IMR-90 (cell line): ENCODE results near the gene DLX3. TPM values are rescaled to one million over a fixed set of nuclear protein-coding genes. Genes with fewer than 3 reads are reported as not detected.

Experiments used
- ATAC-seq: fragments of 200-7000 bp; cut with Tn5 transposase; 2 replicates; pipeline ENCODE4 v1.9.1; 2020; ENCODE audit warnings: low read depth, mild to moderate bottlenecking, moderate library complexity
- BruUV-seq: library from RNA; stranded (reverse); fragments of 400-500 nt; replicated peaks from 2 replicates; lab custom pipeline; 2021; lab: Mats Ljungman, UMichigan
- CTCF ChIA-PET: fragments of 300-600 bp; formaldehyde crosslinking; extraction: SDS; loops from one replicate; lab custom pipeline; 2021; ENCODE audit warnings: antibody characterized with exemption; lab: Yijun Ruan, JAX
- POLR2A ChIA-PET: fragments of 300-600 bp; sonication (Branson Sonifier 250); formaldehyde crosslinking; loops from one replicate; lab custom pipeline; 2022; ENCODE audit warnings: antibody characterized with exemption; ENCODE audit not compliant: unreplicated experiment; lab: Charles Lee
- DNase-seq: peaks from one replicate; pipeline ENCODE4 v3.0.0; 2013
- H2AFZ ChIP-seq: replicated peaks from 2 replicates; pipeline ENCODE3; 2013; ENCODE audit warnings: low read length, mild to moderate bottlenecking; ENCODE audit not compliant: poor library complexity
- H2AK5ac ChIP-seq: 2 replicates; pipeline ENCODE4 v1.6.1; 2013; ENCODE audit warnings: low read depth, low read length, inconsistent platforms
- H2AK9ac ChIP-seq: replicated peaks from 2 replicates; pipeline ENCODE3; 2013; ENCODE audit warnings: mild to moderate bottlenecking, low read depth, low read length, moderate library complexity; ENCODE audit not compliant: poor library complexity
- H2BK120ac ChIP-seq: 2 replicates; pipeline ENCODE4 v1.6.1; 2013; ENCODE audit warnings: low read depth, low read length, inconsistent platforms
- H2BK15ac ChIP-seq: 3 replicates; pipeline ENCODE4 v1.6.1; 2013; ENCODE audit warnings: low read depth, low read length, inconsistent platforms
- H2BK20ac ChIP-seq: 2 replicates; pipeline ENCODE4 v1.6.1; 2013; ENCODE audit warnings: low read depth, mild to moderate bottlenecking, inconsistent platforms, low read length, moderate library complexity
- H2BK5ac ChIP-seq: 2 replicates; pipeline ENCODE4 v1.6.1; 2013; ENCODE audit warnings: mild to moderate bottlenecking, low read depth, low read length, inconsistent platforms; ENCODE audit not compliant: poor library complexity, severe bottlenecking
- H3K14ac ChIP-seq: replicated peaks from 2 replicates; pipeline ENCODE4 v1.6.1; 2013; ENCODE audit warnings: low read depth, low read length, inconsistent platforms
- H3K18ac ChIP-seq: 2 replicates; pipeline ENCODE4 v1.6.1; 2013; ENCODE audit warnings: low read depth, low read length, control low read depth
- H3K23ac ChIP-seq: 2 replicates; pipeline ENCODE4 v1.6.1; 2013; ENCODE audit warnings: low read depth, low read length, inconsistent platforms
- H3K27ac ChIP-seq: 2 replicates; pipeline ENCODE4 v1.5.1; 2013; ENCODE audit warnings: mild to moderate bottlenecking, control low read depth, low read length; ENCODE audit not compliant: insufficient read depth
- H3K27me3 ChIP-seq: 2 replicates; pipeline ENCODE4 v1.6.1; 2013; ENCODE audit warnings: low read length; ENCODE audit not compliant: control insufficient read depth, insufficient read depth
- H3K36me3 ChIP-seq: 2 replicates; pipeline ENCODE4 v1.6.1; 2013; ENCODE audit warnings: low read length, mixed read lengths; ENCODE audit not compliant: control insufficient read depth, insufficient read depth
- H3K4ac ChIP-seq: 2 replicates; pipeline ENCODE4 v1.6.1; 2013; ENCODE audit warnings: low read depth, low read length, inconsistent platforms
- H3K4me1 ChIP-seq: 2 replicates; pipeline ENCODE4 v1.6.1; 2013; ENCODE audit warnings: low read length, mixed read lengths; ENCODE audit not compliant: control insufficient read depth, insufficient read depth
- H3K4me2 ChIP-seq: 2 replicates; pipeline ENCODE4 v1.6.1; 2013; ENCODE audit warnings: low read depth, mild to moderate bottlenecking, control low read depth, low read length, moderate library complexity
- H3K4me3 ChIP-seq: 2 replicates; pipeline ENCODE4 v1.5.1; 2013; ENCODE audit warnings: low read depth, mild to moderate bottlenecking, control low read depth, low read length, moderate library complexity; ENCODE audit not compliant: insufficient read depth
- H3K56ac ChIP-seq: 2 replicates; pipeline ENCODE4 v1.6.1; 2013; ENCODE audit warnings: low read length, inconsistent platforms; ENCODE audit not compliant: insufficient read depth; ENCODE audit errors: extremely low read depth
- H3K79me1 ChIP-seq, 2 experiments: 2 replicates each; pipeline ENCODE4 v1.6.1; 2013; ENCODE audit warnings: low read length in 2 of 2, inconsistent platforms in 1 of 2, low read depth in 1 of 2
- H3K9ac ChIP-seq: 2 replicates; pipeline ENCODE4 v1.6.1; 2013; ENCODE audit warnings: low read depth, low read length, control low read depth
- H3K9me1 ChIP-seq: 2 replicates; pipeline ENCODE4 v1.6.1; 2013; ENCODE audit warnings: low read length, inconsistent platforms; ENCODE audit not compliant: insufficient read depth
- H3K9me3 ChIP-seq: 2 replicates; pipeline ENCODE4 v1.6.1; 2013; ENCODE audit warnings: low read length; ENCODE audit not compliant: control insufficient read depth, insufficient read depth
- H4K20me1 ChIP-seq: 2 replicates; pipeline ENCODE4 v1.6.1; 2013; ENCODE audit warnings: low read length, inconsistent platforms; ENCODE audit not compliant: insufficient read depth
- H4K5ac ChIP-seq: 2 replicates; pipeline ENCODE4 v1.6.1; 2013; ENCODE audit warnings: mild to moderate bottlenecking, low read depth, low read length, control low read depth
- H4K8ac ChIP-seq, 2 experiments: 2 replicates each; pipeline ENCODE4 v1.6.1; 2013; ENCODE audit warnings: low read depth in 2 of 2, low read length in 2 of 2, control low read depth in 1 of 2, inconsistent platforms in 1 of 2
- H4K91ac ChIP-seq: 2 replicates; pipeline ENCODE4 v1.6.1; 2013; ENCODE audit warnings: low read depth, low read length, inconsistent platforms; ENCODE audit not compliant: insufficient read depth
- CHD1 ChIP-seq: IDR thresholded peaks from 2 replicates; pipeline ENCODE4 v1.6.1; 2012; ENCODE audit warnings: low read depth, low read length, improper control_type of control experiment
- FOS ChIP-seq: fragments of 150-350 bp; IDR thresholded peaks from 2 replicates; pipeline ENCODE4 v1.6.1; 2016; ENCODE audit warnings: low read depth, low read length
- MAFK ChIP-seq: IDR thresholded peaks from 2 replicates; pipeline ENCODE4 v1.6.1; 2012; ENCODE audit warnings: low read depth, low read length, improper control_type of control experiment
- NFE2L2 ChIP-seq: fragments of 150-350 bp; IDR thresholded peaks from 2 replicates; pipeline ENCODE4 v1.6.1; 2016; ENCODE audit warnings: low read depth, mild to moderate bottlenecking, low read length
- POLR2A ChIP-seq: IDR thresholded peaks from 2 replicates; pipeline ENCODE4 v1.6.1; 2012; ENCODE audit warnings: mild to moderate bottlenecking, low read depth, low read length
- RAD21 ChIP-seq: IDR thresholded peaks from 2 replicates; pipeline ENCODE4 v1.6.1; 2012; ENCODE audit warnings: low read length, improper control_type of control experiment
- RCOR1 ChIP-seq: IDR thresholded peaks from 2 replicates; pipeline ENCODE4 v1.6.1; 2012; ENCODE audit warnings: mild to moderate bottlenecking, low read length, improper control_type of control experiment; ENCODE audit not compliant: insufficient replicate concordance
- RFX5 ChIP-seq: IDR thresholded peaks from 2 replicates; pipeline ENCODE4 v1.8.0; 2012; ENCODE audit warnings: low read depth, mild to moderate bottlenecking, low read length, moderate library complexity
- SMC3 ChIP-seq: fragments of 150-350 bp; IDR thresholded peaks from 2 replicates; pipeline ENCODE4 v1.6.1; 2016; ENCODE audit warnings: low read depth, mild to moderate bottlenecking, antibody characterized with exemption, low read length, moderate library complexity
- WGBS, 2 experiments: methylation state at CpG; one replicate each; pipeline versions ENCODE4 v1.1.5 to v1.1.7; 2013; ENCODE audit warnings: missing lambda C conversion rate in 2 of 2; ENCODE audit not compliant: insufficient read length in 1 of 2; ENCODE audit errors: extremely low coverage in 2 of 2; 5-methylcytosine and 5-hydroxymethylcytosine counted together
- dilution Hi-C: fragments of 300-500 bp; cut with HindIII; formaldehyde crosslinking; loops from one replicate; pipeline ENCODE4 v1.14.3; 2018; ENCODE audit warnings: low sequenced_read_pairs; ENCODE audit not compliant: unreplicated experiment
- in situ Hi-C: fragments of 300-500 bp; cut with MboI; formaldehyde crosslinking; loops from 3 replicates; pipeline ENCODE4 v1.14.3; 2019; ENCODE audit warnings: low sequenced_read_pairs, inconsistent platforms, mixed read lengths
- intact Hi-C: fragments of 100-400 bp; cut with micrococcal nuclease; formaldehyde crosslinking; loops from 2 replicates; pipeline ENCODE4 v1.10.0; 2022
- polyA plus RNA-seq, 3 experiments: library from polyadenylated mRNA; depleted of rRNA; stranded (reverse); fragments of >200 nt; gene quantifications; 2 replicates each; pipeline ENCODE4 v1.2.3, GENCODE V29; 2012; ENCODE audit warnings: low replicate concordance in 1 of 3
- total RNA-seq: library from RNA; depleted of rRNA; stranded (reverse); fragments of >200 nt; gene quantifications from 2 replicates; pipeline ENCODE4 v1.2.3, GENCODE V29; 2012
- TF ChIP-seq, protein P1 (sequence below): fragments of 150-350 bp; IDR thresholded peaks from 2 replicates; pipeline ENCODE4 v1.6.1; 2016; ENCODE audit warnings: low read depth, mild to moderate bottlenecking, low read length, moderate library complexity, borderline replicate concordance

DLX3 gene
- total and polyA plus RNA-seq, 2 of the 4 experiments (the other 2 are of a cell fraction), result not detected

- no peak overlapping the region for H3K4ac ChIP-seq
- no peaks in the 10 kb centered on the region for H3K9me3 ChIP-seq
- ChIA-PET CTCF (no interaction called here), POLR2A (no interaction called here)
- no TSS peak for BruUV-seq
- dilution Hi-C loops (no loop called here), in situ Hi-C loops (no loop called here), intact Hi-C loops (no loop called here)
- H3K9ac ChIP-seq, result no peak overlapping the region
- no peak overlapping the region for H2BK120ac ChIP-seq
- no peaks in the 10 kb centered on the region; the same call in 1 of the 2 replicates for H4K20me1 ChIP-seq
- no peak overlapping the region for H2AK9ac ChIP-seq
- TF ChIP-seq RAD21, result no peak
- TF ChIP-seq POLR2A, result no peak
- no peak for TF ChIP-seq RFX5
- no peak for TF ChIP-seq MAFK
- TF ChIP-seq CHD1, result no peak
- TF ChIP-seq FOS, result no peak
- TF ChIP-seq RCOR1, result no peak
- no peak for TF ChIP-seq NFE2L2
- TF ChIP-seq, protein P1, sequence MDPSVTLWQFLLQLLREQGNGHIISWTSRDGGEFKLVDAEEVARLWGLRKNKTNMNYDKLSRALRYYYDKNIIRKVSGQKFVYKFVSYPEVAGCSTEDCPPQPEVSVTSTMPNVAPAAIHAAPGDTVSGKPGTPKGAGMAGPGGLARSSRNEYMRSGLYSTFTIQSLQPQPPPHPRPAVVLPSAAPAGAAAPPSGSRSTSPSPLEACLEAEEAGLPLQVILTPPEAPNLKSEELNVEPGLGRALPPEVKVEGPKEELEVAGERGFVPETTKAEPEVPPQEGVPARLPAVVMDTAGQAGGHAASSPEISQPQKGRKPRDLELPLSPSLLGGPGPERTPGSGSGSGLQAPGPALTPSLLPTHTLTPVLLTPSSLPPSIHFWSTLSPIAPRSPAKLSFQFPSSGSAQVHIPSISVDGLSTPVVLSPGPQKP, result no peak
- TF ChIP-seq SMC3, result no peak
- H2AFZ ChIP-seq, result no peak overlapping the region
- no peak overlapping the region for H3K27ac ChIP-seq
- H3K36me3 ChIP-seq, result no peaks in the 10 kb centered on the region
- no peak overlapping the region for H4K8ac ChIP-seq
- ATAC-seq (no peak), DNase-seq (no peak)
- no peaks in the 10 kb centered on the region for H3K79me1 ChIP-seq
- H3K9me1 ChIP-seq, result no peaks in the 10 kb centered on the region; the same call in 1 of the 2 replicates
- no peak overlapping the region for H2BK15ac ChIP-seq
- no peak overlapping the region for H2AK5ac ChIP-seq
- H2BK20ac ChIP-seq, result no peak overlapping the region
- WGBS, 2 experiments, result 60% methylated on average over 2 of the region's 5 CpGs; no CpG with 5 or more reads in 1 of the 2 experiments
- no peak overlapping the region for H3K4me2 ChIP-seq
- H3K56ac ChIP-seq, result no peak overlapping the region
- H3K4me3 ChIP-seq, result no peak overlapping the region
- H3K27me3 ChIP-seq, result peaks cover 99% of the 10 kb centered on the region
- no peak overlapping the region for H3K23ac ChIP-seq
- H3K18ac ChIP-seq, result no peak overlapping the region
- no peak overlapping the region for H4K91ac ChIP-seq
- no peak overlapping the region for H2BK5ac ChIP-seq
- H3K14ac ChIP-seq, result no peak overlapping the region
- H3K4me1 ChIP-seq, result no peaks in the 10 kb centered on the region; the same call in 1 of the 2 replicates
- H4K5ac ChIP-seq, result no peak overlapping the region
These were observed 18.7 kb downstream of the DLX3 start for GRCh38 chr17:49976163-49976827.
